H9 (cell line): ENCODE measurements around the gene CDH4. TPM values are rescaled to one million over a fixed set of nuclear protein-coding genes. Genes with fewer than 3 reads are reported as not detected.

ENCODE experiments used
- DNase-seq: peaks from one replicate; pipeline ENCODE4 v3.0.0-alpha.2; 2017
- H2AFZ ChIP-seq: one replicate; pipeline ENCODE4 v1.6.1; 2013; ENCODE audit warnings: mild to moderate bottlenecking, low read length, control low read depth, moderate library complexity
- H2AK5ac ChIP-seq: 2 replicates; pipeline ENCODE4 v1.6.1; 2013; ENCODE audit warnings: low read length, control low read depth, mixed read lengths; ENCODE audit not compliant: insufficient read length
- H2BK120ac ChIP-seq: one replicate; pipeline ENCODE4 v1.6.1; 2013; ENCODE audit warnings: low read depth, mild to moderate bottlenecking, low read length, control low read depth, inconsistent platforms; ENCODE audit not compliant: poor library complexity, severe bottlenecking
- H2BK12ac ChIP-seq: 2 replicates; pipeline ENCODE4 v1.6.1; 2013; ENCODE audit warnings: low read length, control low read depth, mixed read lengths, low read depth; ENCODE audit not compliant: insufficient read length
- H2BK15ac ChIP-seq: 2 replicates; pipeline ENCODE4 v1.6.1; 2013; ENCODE audit warnings: low read depth, low read length, control low read depth
- H2BK20ac ChIP-seq: one replicate; pipeline ENCODE4 v1.6.1; 2013; ENCODE audit warnings: low read depth, mild to moderate bottlenecking, low read length, control low read depth, inconsistent platforms; ENCODE audit not compliant: poor library complexity, severe bottlenecking
- H2BK5ac ChIP-seq: 2 replicates; pipeline ENCODE4 v1.6.1; 2013; ENCODE audit warnings: low read length, control low read depth, mixed read lengths; ENCODE audit not compliant: insufficient read length
- H3K14ac ChIP-seq: 2 replicates; pipeline ENCODE4 v1.6.1; 2013; ENCODE audit warnings: low read length, control low read depth; ENCODE audit not compliant: insufficient read depth
- H3K18ac ChIP-seq: 2 replicates; pipeline ENCODE4 v1.6.1; 2013; ENCODE audit warnings: low read depth, mild to moderate bottlenecking, mixed read lengths, low read length, control low read depth; ENCODE audit not compliant: insufficient read length
- H3K23ac ChIP-seq: 2 replicates; pipeline ENCODE4 v1.6.1; 2013; ENCODE audit warnings: low read length, control low read depth, mixed read lengths, low read depth; ENCODE audit not compliant: insufficient read length
- H3K23me2 ChIP-seq: 2 replicates; pipeline ENCODE4 v1.6.1; 2013; ENCODE audit warnings: low read depth, mild to moderate bottlenecking, mixed read lengths, low read length, control low read depth; ENCODE audit not compliant: insufficient read length, poor library complexity, severe bottlenecking
- H3K27ac ChIP-seq: 2 replicates; pipeline ENCODE4 v1.5.1; 2013; ENCODE audit warnings: low read length, control low read depth, mixed read lengths, low read depth; ENCODE audit not compliant: insufficient read length
- H3K27me3 ChIP-seq: 2 replicates; pipeline ENCODE4 v1.6.1; 2013; ENCODE audit warnings: low read length, control low read depth, inconsistent platforms; ENCODE audit not compliant: insufficient read depth
- H3K4ac ChIP-seq: 2 replicates; pipeline ENCODE4 v1.6.1; 2013; ENCODE audit warnings: low read depth, mild to moderate bottlenecking, control low read depth, inconsistent platforms, low read length, moderate library complexity
- H3K4me1 ChIP-seq: 2 replicates; pipeline ENCODE4 v1.6.1; 2013; ENCODE audit warnings: low read length, control low read depth, inconsistent platforms; ENCODE audit not compliant: insufficient read depth
- H3K4me2 ChIP-seq: 2 replicates; pipeline ENCODE4 v1.6.1; 2013; ENCODE audit warnings: low read length, control low read depth, mixed read lengths; ENCODE audit not compliant: insufficient read length, insufficient read depth
- H3K56ac ChIP-seq: 2 replicates; pipeline ENCODE4 v1.6.1; 2013; ENCODE audit warnings: low read depth, mild to moderate bottlenecking, mixed read lengths, low read length, control low read depth; ENCODE audit not compliant: insufficient read length
- H3K79me1 ChIP-seq: 2 replicates; pipeline ENCODE4 v1.6.1; 2013; ENCODE audit warnings: low read depth, mild to moderate bottlenecking, moderate library complexity, low read length, control low read depth, inconsistent platforms; ENCODE audit not compliant: insufficient read depth, poor library complexity, severe bottlenecking
- H3K79me2 ChIP-seq: 2 replicates; pipeline ENCODE4 v1.6.1; 2013; ENCODE audit warnings: low read length, control low read depth, inconsistent platforms; ENCODE audit not compliant: insufficient read depth
- H3K9ac ChIP-seq: 2 replicates; pipeline ENCODE4 v1.6.1; 2013; ENCODE audit warnings: low read length, control low read depth, mixed read lengths; ENCODE audit not compliant: insufficient read length; ENCODE audit errors: extremely low read depth
- H3K9me3 ChIP-seq: one replicate; pipeline ENCODE4 v1.6.1; 2013; ENCODE audit warnings: low read depth, low read length, inconsistent platforms; ENCODE audit not compliant: control insufficient read depth
- H3T11ph ChIP-seq: one replicate; pipeline ENCODE4 v1.6.1; 2013; ENCODE audit warnings: mild to moderate bottlenecking, low read length, control low read depth, inconsistent platforms
- H4K20me1 ChIP-seq: one replicate; pipeline ENCODE4 v1.6.1; 2013; ENCODE audit not compliant: control insufficient read depth, insufficient read length, insufficient read depth
- H4K5ac ChIP-seq: 2 replicates; pipeline ENCODE4 v1.6.1; 2013; ENCODE audit warnings: low read depth, mild to moderate bottlenecking, mixed read lengths, low read length, control low read depth; ENCODE audit not compliant: insufficient read length
- H4K8ac ChIP-seq: replicated peaks from 2 replicates; pipeline ENCODE4 v1.6.1; 2013; ENCODE audit warnings: low read length, control low read depth, mixed read lengths, low read depth; ENCODE audit not compliant: insufficient read length
- H4K91ac ChIP-seq: 2 replicates; pipeline ENCODE4 v1.6.1; 2013; ENCODE audit warnings: low read depth, mild to moderate bottlenecking, moderate library complexity, mixed read lengths, low read length, control low read depth; ENCODE audit not compliant: insufficient read length
- H3K27ac Mint-ChIP-seq, 3 experiments: 2 replicates in 2 of 3; 3 replicates in 1 of 3; pipeline ENCODE4 v1.8.0; 2020 to 2021; ENCODE audit warnings: mixed read lengths in 3 of 3, mild to moderate bottlenecking in 1 of 3, moderate library complexity in 1 of 3
- H3K27me3 Mint-ChIP-seq: 2 replicates; pipeline ENCODE4 v1.8.0; 2021; ENCODE audit warnings: low read depth, mild to moderate bottlenecking, moderate library complexity, mixed read lengths
- H3K36me3 Mint-ChIP-seq, 3 experiments: 2 replicates in 2 of 3; 3 replicates in 1 of 3; pipeline ENCODE4 v1.8.0; 2020 to 2021; ENCODE audit warnings: low read depth in 3 of 3, mixed read lengths in 3 of 3; ENCODE audit not compliant: insufficient read depth in 1 of 3
- H3K4me1 Mint-ChIP-seq, 2 experiments: 2 replicates each; pipeline ENCODE4 v1.8.0; 2020; ENCODE audit warnings: mixed read lengths in 2 of 2
- H3K4me3 Mint-ChIP-seq, 2 experiments: 2 replicates in 1 of 2; 3 replicates in 1 of 2; pipeline ENCODE4 v1.8.0; 2020 to 2021; ENCODE audit warnings: mild to moderate bottlenecking in 2 of 2, mixed read lengths in 2 of 2, moderate library complexity in 1 of 2
- H3K9me3 Mint-ChIP-seq, 2 experiments: 2 replicates in 1 of 2; 3 replicates in 1 of 2; pipeline ENCODE4 v1.8.0; 2020; ENCODE audit warnings: mild to moderate bottlenecking in 2 of 2, mixed read lengths in 2 of 2, moderate library complexity in 1 of 2
- CTCF ChIP-seq: fragments of 200-600 bp; sonication (generic); conservative IDR thresholded peaks from 3 replicates; pipeline ENCODE4 v1.8.0; 2021; ENCODE audit warnings: antibody characterized with exemption, mild to moderate bottlenecking
- WGBS: extraction: QIAGEN DNeasy Blood & Tissue Kit; methylation state at CpG from one replicate; pipeline ENCODE4 v1.1.7; 2013; ENCODE audit warnings: missing lambda C conversion rate, low lambda C conversion rate, mixed read lengths; ENCODE audit not compliant: insufficient read length; ENCODE audit errors: extremely low coverage; 5-methylcytosine and 5-hydroxymethylcytosine counted together
- total RNA-seq: library from RNA; stranded (reverse); gene quantifications from 2 replicates; pipeline ENCODE4 v1.2.1, GENCODE V29; 2021

The CDH4 gene
- total RNA-seq, 1 experiment from 2014 or later, result 3.0 TPM

- DNase-seq, result no peak
- no peak overlapping the region for H3K14ac ChIP-seq
- H3K27me3 ChIP-seq, result peaks cover 2% of the 10 kb centered on the region; the same call in 1 of the 2 replicates
- H3K9ac ChIP-seq, result no peak overlapping the region
- H3K9me3 Mint-ChIP-seq, result no peaks in the 10 kb centered on the region
- H2AK5ac ChIP-seq, result no peak overlapping the region
- H4K91ac ChIP-seq, result no peak overlapping the region
- no peaks in the 10 kb centered on the region for H3K79me1 ChIP-seq
- H3K56ac ChIP-seq, result no peak overlapping the region
- no peaks in the 10 kb centered on the region for H3K4me1 ChIP-seq
- no CpG with 5 or more reads among the region's 19 CpGs for WGBS
- no peak overlapping the region for H2BK15ac ChIP-seq
- H3K4me3 Mint-ChIP-seq, result no peak overlapping the region
- TF ChIP-seq CTCF, result no peak
- no peak overlapping the region for H3K4me2 ChIP-seq
- peaks cover 27% of the 10 kb centered on the region for H3K27me3 Mint-ChIP-seq
- H2BK20ac ChIP-seq, result no peak overlapping the region
- H2BK120ac ChIP-seq, result no peak overlapping the region
- H3K36me3 Mint-ChIP-seq, result no peaks in the 10 kb centered on the region
- H2BK12ac ChIP-seq, result no peak overlapping the region
- H4K20me1 ChIP-seq, result no peaks in the 10 kb centered on the region
- H3K4ac ChIP-seq, result no peak overlapping the region
- H4K5ac ChIP-seq, result no peak overlapping the region
- no peak overlapping the region for H2BK5ac ChIP-seq
- H3K27ac ChIP-seq, result no peak overlapping the region
- no peak overlapping the region for H2AFZ ChIP-seq
- H3K27ac Mint-ChIP-seq, result no peak overlapping the region
- no peaks in the 10 kb centered on the region for H3K23me2 ChIP-seq
- peak overlapping the region; percentile 2 for H3K18ac ChIP-seq
- H3K4me1 Mint-ChIP-seq, result peaks cover 2 to 9% of the 10 kb centered on the region in 2 experiments; a peak in 3 of 4 replicates
- no peaks in the 10 kb centered on the region for H3K9me3 ChIP-seq
- no peak overlapping the region for H3T11ph ChIP-seq
- H4K8ac ChIP-seq, result no peak overlapping the region
- H3K79me2 ChIP-seq, result no peaks in the 10 kb centered on the region
- H3K23ac ChIP-seq, result no peak overlapping the region
Measured at GRCh38 chr20:61881416-61881815, 629.4 kb downstream of the CDH4 start.
